Activated T-cell treated with anti-CD3 and anti-CD28 coated beads, Interleukin-2, amount 50 U/mL, for 1 hour (primary cell): ENCODE measurements around the gene ATP11C.
"Not testable (repeated sequence)": the region's sequence is repeated elsewhere in the genome, so short reads cannot be mapped to it uniquely, and the experiment has no call there.

Source experiments
- DNase-seq: peaks from one replicate; pipeline ENCODE4 v3.0.0-alpha.2; 2020

Gene ATP11C

DNA sequence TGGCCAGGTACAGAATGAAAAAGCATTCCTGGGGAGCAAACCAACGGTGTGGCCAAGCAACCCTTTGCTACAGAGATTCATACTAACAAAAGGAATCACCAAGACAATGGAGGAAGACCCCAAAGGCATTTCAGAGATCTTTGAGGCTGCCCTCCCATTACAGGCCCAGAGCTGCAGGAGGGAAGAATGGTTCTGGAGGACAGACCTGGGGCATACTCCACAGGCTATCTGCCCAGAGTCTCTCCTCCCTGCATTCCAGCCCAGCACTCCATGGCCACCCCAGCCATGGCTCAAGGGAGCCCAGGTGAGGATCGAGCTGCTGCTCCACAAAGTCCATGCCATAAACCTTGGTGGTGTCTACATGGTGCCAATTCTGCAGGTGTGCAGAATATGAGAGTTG is 81.9 kb downstream of the ATP11C start:
- DNase-seq: no peak

DNA sequence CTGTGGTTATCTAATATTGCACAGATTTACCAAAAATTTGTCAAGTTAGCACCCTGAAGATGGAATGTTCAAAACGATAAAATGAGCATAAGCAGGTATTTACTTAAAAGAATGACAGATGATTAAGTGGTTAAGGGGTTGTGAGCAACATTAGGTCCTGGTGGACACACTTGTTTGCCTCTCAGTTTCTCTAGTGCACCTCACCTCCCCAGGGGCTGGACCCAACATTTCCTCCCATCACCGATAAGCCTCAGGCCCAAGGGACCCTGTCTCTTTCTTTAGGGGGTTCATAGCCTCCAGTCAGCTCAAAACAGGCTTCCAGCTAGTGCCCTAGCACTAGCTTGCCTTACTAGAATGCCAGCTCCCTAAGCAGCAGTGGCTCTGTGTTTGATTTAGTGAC is 88.0 kb downstream of the ATP11C start:
- DNase-seq: no peak

GRCh38 chrX:139844163-139844562 is 88.7 kb downstream of the ATP11C start:
- no peak for DNase-seq

- DNase-seq: no peak
Observed at GRCh38 chrX:139842326-139843185, 90.3 kb downstream of the ATP11C start.

GRCh38 chrX:139836335-139836734 is 96.5 kb downstream of the ATP11C start:
- DNase-seq: not testable (repeated sequence)

GRCh38 chrX:139834879-139835278 is 98.0 kb downstream of the ATP11C start:
- DNase-seq: no peak

DNA sequence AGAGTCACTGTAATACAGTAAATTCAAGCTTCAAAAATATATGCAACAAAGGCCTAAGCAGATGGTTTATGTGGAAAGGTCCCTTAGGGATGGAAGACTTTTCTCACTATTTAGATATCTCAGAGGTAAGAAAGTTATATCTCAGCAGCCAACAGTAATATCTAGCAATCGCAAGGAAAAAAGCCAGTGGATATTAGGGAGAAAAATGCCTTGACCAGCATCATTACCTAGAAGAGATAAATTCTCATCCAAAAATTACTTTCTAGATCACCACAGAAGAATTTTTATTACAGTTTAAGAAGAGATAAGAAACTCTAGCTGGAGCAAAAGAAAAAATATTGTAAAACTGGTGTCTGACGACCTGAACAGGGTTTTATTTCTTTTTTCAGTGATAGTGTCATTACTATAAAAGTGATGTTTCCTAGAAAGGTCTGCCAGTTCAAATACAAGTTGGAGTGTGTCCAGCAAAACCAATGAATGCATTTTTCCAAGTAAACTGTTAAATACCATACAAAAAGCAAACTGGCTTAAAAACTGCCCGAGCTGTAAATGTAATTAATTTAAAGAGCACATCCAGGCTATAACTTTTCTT is 100.0 kb downstream of the ATP11C start:
- DNase-seq: no peak

- no peak for DNase-seq
Observed at GRCh38 chrX:139831675-139832456, 101.0 kb downstream of the ATP11C start.

- no peak for DNase-seq
Observed at GRCh38 chrX:139831017-139831416, 101.8 kb downstream of the ATP11C start.

DNA sequence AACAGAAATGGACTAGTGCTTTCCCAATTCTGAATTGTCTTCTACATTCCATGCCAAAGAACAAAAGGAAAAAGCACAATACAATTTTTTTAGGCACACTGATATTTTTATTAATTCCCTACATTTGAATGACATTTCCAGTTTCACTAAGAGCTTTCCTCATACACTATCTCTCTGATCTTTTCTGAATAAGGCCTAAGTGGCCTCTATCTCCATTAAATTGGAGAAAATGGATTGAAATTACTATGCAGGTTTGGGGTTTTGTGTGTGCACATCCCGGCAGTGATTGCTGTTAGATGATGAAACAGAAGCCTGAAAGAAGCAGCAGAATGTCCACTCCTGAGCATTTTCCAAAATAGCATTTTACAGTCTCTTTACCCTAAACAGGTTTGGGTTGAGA is 104.0 kb downstream of the ATP11C start:
- DNase-seq: no peak

GRCh38 chrX:139828033-139828432 is 104.8 kb downstream of the ATP11C start:
- DNase-seq: no peak

- no peak for DNase-seq
Observed at GRCh38 chrX:139826065-139827044, 106.5 kb downstream of the ATP11C start.

GRCh38 chrX:139825618-139826017 is 107.2 kb downstream of the ATP11C start:
- DNase-seq: no peak

DNA sequence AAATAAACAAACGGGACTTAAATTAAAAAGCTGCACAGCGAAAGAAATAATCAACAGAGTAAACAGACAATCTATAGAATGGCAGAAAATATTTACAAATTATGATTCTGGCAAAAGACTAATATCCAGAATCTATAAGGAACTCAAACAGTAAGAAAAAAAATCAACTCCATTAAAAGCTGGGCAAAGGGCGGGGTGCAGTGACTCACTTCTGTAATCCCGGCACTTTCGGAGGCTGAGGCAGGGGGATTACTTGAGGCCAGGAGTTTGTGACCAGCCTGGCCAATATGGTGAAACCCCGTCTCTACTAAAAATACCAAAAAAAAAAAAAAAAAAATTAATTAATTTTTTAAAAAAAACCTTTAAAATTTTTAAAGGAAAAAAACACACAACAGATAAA is 109.0 kb downstream of the ATP11C start:
- no peak for DNase-seq

DNA sequence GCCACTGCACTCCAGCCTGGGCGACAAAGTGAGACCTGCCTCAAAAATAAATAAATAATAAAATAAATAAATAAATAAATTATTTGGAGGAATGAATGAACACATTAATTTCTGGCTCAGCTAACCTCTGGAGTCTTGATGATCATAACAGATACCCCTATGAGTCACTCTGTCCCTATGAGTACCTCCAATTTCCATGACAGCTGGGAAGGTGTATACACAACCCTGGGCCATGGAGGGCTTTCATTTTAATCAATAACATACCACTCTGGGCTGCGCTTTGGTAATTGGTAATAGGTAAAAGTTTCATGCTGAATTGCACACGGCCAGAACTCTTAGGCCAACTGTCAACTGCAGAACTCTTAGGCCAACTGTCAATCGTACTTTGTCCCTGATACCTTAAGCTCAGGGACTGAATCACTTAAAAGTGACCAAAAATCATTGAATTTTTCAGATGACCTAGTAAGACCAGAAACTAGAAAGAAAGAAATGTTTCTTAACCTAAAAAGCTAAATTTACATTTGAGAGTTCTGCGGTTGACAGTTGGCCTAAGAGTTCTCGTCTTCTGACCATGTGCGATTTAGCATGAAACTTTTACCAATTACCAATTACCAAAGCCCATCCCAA is 112.4 kb downstream of the ATP11C start:
- no peak for DNase-seq

DNA sequence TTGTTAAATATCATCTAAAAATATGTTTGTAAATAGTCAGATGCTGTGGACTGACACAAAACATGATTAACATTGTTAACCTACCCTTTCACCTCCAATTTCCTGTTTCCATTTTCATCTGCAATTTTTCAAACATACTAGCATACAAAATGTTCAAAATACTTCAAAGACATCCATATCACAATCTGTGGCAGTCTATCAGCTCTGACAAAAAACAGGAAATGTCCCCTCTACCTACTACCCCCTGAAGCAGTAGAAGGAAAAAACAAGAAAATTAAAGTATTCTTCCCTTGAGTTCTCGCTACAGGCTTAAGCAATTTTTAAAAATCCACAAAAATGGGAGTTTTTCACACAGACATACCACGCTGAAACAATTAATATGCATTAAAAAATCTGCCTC is 116.6 kb downstream of the ATP11C start:
- no peak for DNase-seq

DNA sequence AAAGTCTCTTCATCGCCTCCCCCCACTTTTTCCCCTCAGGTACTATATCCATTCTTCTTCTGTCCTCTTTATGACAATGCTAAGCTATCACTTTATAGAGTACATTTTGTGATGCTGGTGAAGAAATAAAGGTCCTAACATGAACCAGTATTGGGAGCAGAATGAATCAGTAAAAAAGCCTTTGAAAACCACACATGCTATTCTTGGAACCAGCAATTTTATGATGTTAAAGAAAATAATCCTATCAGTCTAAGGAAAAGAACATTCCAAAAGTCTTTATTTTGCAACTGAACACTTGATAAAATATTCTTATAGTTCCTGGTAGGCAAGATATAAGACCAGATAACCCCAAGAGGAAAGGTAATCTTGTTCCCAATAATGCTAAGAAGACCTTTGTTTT is 117.1 kb downstream of the ATP11C start:
- DNase-seq: no peak

- DNase-seq: no peak
Observed at GRCh38 chrX:139811942-139812629, 120.8 kb downstream of the ATP11C start.

DNA sequence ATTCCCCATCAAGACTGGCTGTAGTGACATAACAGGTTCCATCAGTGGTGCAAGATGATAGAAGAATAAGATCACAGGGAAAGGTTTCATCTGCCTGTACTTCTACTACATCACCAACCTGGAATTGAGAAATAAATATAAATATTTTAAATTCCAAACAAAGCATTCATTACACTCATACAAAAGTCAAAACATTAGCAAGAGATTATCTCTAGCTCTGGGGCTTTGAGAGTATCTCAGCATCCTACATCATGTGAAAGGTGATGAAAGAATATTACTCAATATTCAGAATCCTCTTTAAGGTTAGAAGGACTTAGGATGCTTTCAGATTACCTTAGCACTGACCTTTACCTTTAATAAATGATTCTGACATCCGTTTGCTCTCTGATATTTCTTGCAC is 128.4 kb downstream of the ATP11C start:
- DNase-seq: no peak

- no peak for DNase-seq
Observed at GRCh38 chrX:139803224-139803623, 129.6 kb downstream of the ATP11C start.

DNA sequence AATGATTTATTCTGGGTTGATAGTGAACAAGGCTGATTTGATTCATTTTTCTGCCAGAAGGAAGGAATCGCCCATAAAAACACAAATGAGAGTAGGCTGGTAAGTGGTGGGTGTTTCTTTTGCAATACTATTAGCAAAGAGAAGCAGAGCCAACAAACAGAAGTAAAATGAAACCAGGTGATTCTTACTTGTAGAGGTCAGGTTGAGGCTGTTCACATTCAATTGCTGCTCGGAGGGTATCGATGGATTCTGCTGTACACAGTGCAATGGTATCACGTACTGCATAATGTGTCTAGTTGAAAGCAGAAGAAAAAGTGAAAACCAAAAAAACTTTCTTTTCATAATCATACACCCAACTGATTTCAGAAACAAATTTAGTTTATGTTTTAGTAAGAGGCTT is 130.8 kb downstream of the ATP11C start:
- no peak for DNase-seq
